NCI-H2196 (cell line): ENCODE results near the gene MMADHC.

Experiments
- DNase-seq: peaks from one replicate; lab custom pipeline; 2025; ENCODE audit not compliant: unreplicated experiment; lab: John Stamatoyannopoulos, UW

MMADHC gene

GRCh38 chr2:149587220-149587949 is at the start of gene MMADHC:
Gene MMADHC, minus strand, starts transcription at chr2:149587775. Its CDS starts 678 bp downstream, at chr2:149587097.
- DNase-seq, result peak; percentile 97

- no peak for DNase-seq
Observed at GRCh38 chr2:149634103-149634502, 46.5 kb upstream of the MMADHC start.

GRCh38 chr2:149630445-149630844 is 42.9 kb upstream of the MMADHC start:
- DNase-seq, result no peak

GRCh38 chr2:149629026-149629425 is 41.5 kb upstream of the MMADHC start:
- no peak for DNase-seq

GRCh38 chr2:149627111-149627801 is 39.7 kb upstream of the MMADHC start:
- no peak for DNase-seq

- no peak for DNase-seq
Observed at GRCh38 chr2:149625671-149626070, 38.1 kb upstream of the MMADHC start.

GRCh38 chr2:149625271-149625670 is 37.7 kb upstream of the MMADHC start:
- DNase-seq, result no peak

GRCh38 chr2:149622343-149622742 is 34.8 kb upstream of the MMADHC start:
- no peak for DNase-seq

GRCh38 chr2:149617476-149617875 is 29.9 kb upstream of the MMADHC start:
- DNase-seq, result no peak

GRCh38 chr2:149616681-149617456 is 29.3 kb upstream of the MMADHC start:
- no peak for DNase-seq

GRCh38 chr2:149613704-149614103 is 26.1 kb upstream of the MMADHC start:
- DNase-seq, result no peak

- DNase-seq, result no peak
Observed at GRCh38 chr2:149612122-149612521, 24.5 kb upstream of the MMADHC start.

- DNase-seq, result peak; percentile 7
Observed at GRCh38 chr2:149611100-149611820, 23.7 kb upstream of the MMADHC start.

- no peak for DNase-seq
Observed at GRCh38 chr2:149606251-149606811, 18.8 kb upstream of the MMADHC start.

GRCh38 chr2:149603248-149603647 is 15.7 kb upstream of the MMADHC start:
- DNase-seq, result no peak

- no peak for DNase-seq
Observed at GRCh38 chr2:149601141-149601796, 13.7 kb upstream of the MMADHC start.

GRCh38 chr2:149597668-149598326 is 10.2 kb upstream of the MMADHC start:
- peak; percentile 77 for DNase-seq

- DNase-seq, result no peak
Observed at GRCh38 chr2:149597050-149597667, 9.6 kb upstream of the MMADHC start.

- no peak for DNase-seq
Observed at GRCh38 chr2:149596471-149596870, 8.9 kb upstream of the MMADHC start.
